ENCODE measurements around the gene ZNF8. TPM values are rescaled to one million over a fixed set of nuclear protein-coding genes. Genes with fewer than 3 reads are reported as not detected.

ZNF8 gene
- total RNA-seq, 4 donors from 2014 or later: 0.78 to 2.1 (median 1.2) TPM

- intact Hi-C loops (cut with DNase I; ENCODE audit: low total_unique reads): no loop called here
Observed at GRCh38 chr19:58336820-58337219, 58.1 kb downstream of the ZNF8 start.

GRCh38 chr19:58338336-58338735, 59.6 kb downstream of the ZNF8 start:
- no peak overlapping the region for H3K4me3 ChIP-seq
- ATAC-seq (no peak), DNase-seq (no peak)
- in situ Hi-C loops (cut with MboI; ENCODE audit: low sequenced_read_pairs in 4 of 4): no loop called here
- H3K4me1 ChIP-seq: no peaks in the 10 kb centered on the region
- no peaks in the 10 kb centered on the region for H3K27me3 ChIP-seq
- H3K9me3 ChIP-seq: no peaks in the 10 kb centered on the region
- H3K36me3 ChIP-seq: peaks cover 0 to 53% of the 10 kb centered on the region in 2 donors
- TF ChIP-seq CTCF (IDR thresholded peaks at IDR 0.05 in 4 of 5, conservative IDR thresholded peaks at IDR 0.05 in 1 of 5) (no peak), POLR2A (IDR thresholded peaks at IDR 0.05) (no peak)
- no peak overlapping the region for H3K27ac ChIP-seq
- intact Hi-C loops (cut with DNase I; ENCODE audit: low total_unique reads): no loop called here

More at GRCh38 chr19:58336820-58337219, 58.1 kb downstream of the ZNF8 start:
- DNase-seq (no peak), ATAC-seq (no peak)
- Histone ChIP-seq H3K4me1 (no peaks in the 10 kb centered on the region), H3K27ac (no peak overlapping the region), H3K36me3 (peaks cover 0 to 53% of the 10 kb centered on the region in 2 donors), H3K27me3 (no peaks in the 10 kb centered on the region), H3K9me3 (no peaks in the 10 kb centered on the region), H3K4me3 (no peak overlapping the region)
- in situ Hi-C loops (cut with MboI; ENCODE audit: low sequenced_read_pairs in 4 of 4): no loop called here
- TF ChIP-seq CTCF (IDR thresholded peaks at IDR 0.05 in 4 of 5, conservative IDR thresholded peaks at IDR 0.05 in 1 of 5): no peak
- TF ChIP-seq POLR2A (IDR thresholded peaks at IDR 0.05): no peak

GRCh38 chr19:58338825-58339558, 60.2 kb downstream of the ZNF8 start:
- H3K4me1 ChIP-seq: no peaks in the 10 kb centered on the region
- H3K4me3 ChIP-seq: no peak overlapping the region
- no peaks in the 10 kb centered on the region for H3K27me3 ChIP-seq
- H3K9me3 ChIP-seq: no peaks in the 10 kb centered on the region
- intact Hi-C loops (cut with DNase I; ENCODE audit: low total_unique reads) (no loop called here), in situ Hi-C loops (cut with MboI; ENCODE audit: low sequenced_read_pairs in 4 of 4) (no loop called here)
- DNase-seq: no peak
- TF ChIP-seq POLR2A (IDR thresholded peaks at IDR 0.05) (no peak), CTCF (IDR thresholded peaks at IDR 0.05 in 4 of 5, conservative IDR thresholded peaks at IDR 0.05 in 1 of 5) (no peak)
- no peak for ATAC-seq
- H3K27ac ChIP-seq: no peak overlapping the region
- H3K36me3 ChIP-seq: peaks cover 0 to 53% of the 10 kb centered on the region in 2 donors

- no peaks in the 10 kb centered on the region for H3K9me3 ChIP-seq
- intact Hi-C loops (cut with DNase I; ENCODE audit: low total_unique reads) (no loop called here), in situ Hi-C loops (cut with MboI; ENCODE audit: low sequenced_read_pairs in 4 of 4) (no loop called here)
- H3K36me3 ChIP-seq: no peaks in the 10 kb centered on the region
- TF ChIP-seq CTCF (IDR thresholded peaks at IDR 0.05 in 4 of 5, conservative IDR thresholded peaks at IDR 0.05 in 1 of 5) (no peak), POLR2A (IDR thresholded peaks at IDR 0.05) (no peak)
- ATAC-seq (no peak), DNase-seq (no peak)
- peaks cover 15 to 34% (median 24%) of the 10 kb centered on the region in 3 donors for H3K27me3 ChIP-seq
- no peak overlapping the region for H3K27ac ChIP-seq
- no peaks in the 10 kb centered on the region for H3K4me1 ChIP-seq
- no peak overlapping the region for H3K4me3 ChIP-seq
Observed at GRCh38 chr19:58345558-58345957, 66.8 kb downstream of the ZNF8 start.

Data from gastrocnemius medialis (tissue), 4 donors.